ENCODE measurements around the gene RNF34.
"Not testable (repeated sequence)": the region's sequence is repeated elsewhere in the genome, so short reads cannot be mapped to it uniquely, and the experiment has no call there.

Gene RNF34

DNA sequence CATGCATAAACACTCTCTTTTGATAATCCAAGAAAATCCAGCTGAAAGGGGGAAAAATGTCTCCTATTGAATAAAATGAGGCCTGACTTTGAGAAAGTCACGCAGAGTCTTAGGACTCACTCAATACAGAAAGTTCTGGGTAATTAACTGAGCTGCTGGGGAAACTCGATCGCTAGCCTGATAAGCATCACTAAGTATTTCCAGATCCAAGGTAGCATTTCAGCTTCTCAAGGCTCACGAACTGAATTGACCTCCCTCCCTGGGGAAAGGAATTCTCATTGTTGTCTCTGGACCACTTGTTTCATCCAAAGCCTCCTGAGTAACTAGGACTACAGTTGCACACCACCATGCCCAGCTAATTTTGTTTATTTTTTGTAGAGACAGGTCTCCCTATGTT is 33.9 kb upstream of the RNF34 start:
- Histone ChIP-seq H3K9me3 (no peaks in the 10 kb centered on the region), H3K27ac (no peak overlapping the region), H3K36me3 (no peaks in the 10 kb centered on the region), H3K4me1 (no peaks in the 10 kb centered on the region), H3K4me3 (no peak overlapping the region), H3K27me3 (no peaks in the 10 kb centered on the region), H4K20me1 (no peaks in the 10 kb centered on the region), H3K4me2 (no peak overlapping the region), H3K9ac (no peak overlapping the region)
- no peak for TF ChIP-seq Cebpa-rat (IDR thresholded peaks at IDR 0.05)

DNA sequence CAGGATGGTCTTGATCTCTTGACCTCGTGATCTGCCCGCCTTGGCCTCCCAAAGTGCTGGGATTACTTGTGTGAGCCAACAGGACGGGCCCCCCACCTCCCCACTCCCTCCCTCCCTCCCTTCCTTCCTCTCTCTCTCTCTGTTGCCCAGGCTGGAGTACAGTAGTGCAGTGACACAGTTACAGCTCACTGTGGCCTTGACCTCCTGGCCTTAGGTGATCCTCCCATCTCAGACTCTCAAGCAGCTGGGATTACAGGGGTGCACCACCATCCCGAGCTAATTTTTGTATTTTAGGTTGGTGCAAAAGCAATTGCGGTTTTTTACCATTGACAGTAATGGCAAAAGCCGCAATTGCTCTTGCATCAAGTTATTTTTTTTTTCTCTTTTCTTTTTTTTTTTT is 28.5 kb upstream of the RNF34 start:
- no peak for TF ChIP-seq Cebpa-rat (IDR thresholded peaks at IDR 0.05)
- Histone ChIP-seq H3K4me2 (no peak overlapping the region), H3K9me3 (peaks cover 7% of the 10 kb centered on the region; the same call in 1 of the 2 replicates), H3K27ac (no peak overlapping the region), H3K4me3 (no peak overlapping the region), H4K20me1 (no peaks in the 10 kb centered on the region), H3K4me1 (no peaks in the 10 kb centered on the region), H3K36me3 (no peaks in the 10 kb centered on the region), H3K9ac (no peak overlapping the region), H3K27me3 (no peaks in the 10 kb centered on the region)

DNA sequence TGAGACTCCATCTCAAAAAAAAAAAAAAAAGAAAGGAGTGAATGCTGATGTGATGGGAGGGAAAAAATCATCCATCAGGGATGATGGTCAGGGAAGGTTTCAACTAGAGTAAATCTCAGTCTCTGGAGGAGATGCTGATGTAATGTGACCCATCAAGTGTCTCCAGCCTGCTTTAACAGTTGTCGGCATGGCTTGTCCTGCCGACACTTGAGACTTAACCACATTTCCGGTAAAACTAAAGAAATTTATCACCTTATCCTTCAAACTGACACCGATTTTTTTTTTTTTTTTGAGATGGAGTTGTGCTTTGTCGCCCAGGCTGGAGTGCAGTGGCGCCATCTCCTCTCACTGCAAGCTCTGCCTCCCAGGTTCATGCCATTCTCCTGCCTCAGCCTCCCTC is 26.2 kb upstream of the RNF34 start:
- peaks cover 7% of the 10 kb centered on the region; the same call in 1 of the 2 replicates for H3K9me3 ChIP-seq
- H3K9ac ChIP-seq: no peak overlapping the region
- no peaks in the 10 kb centered on the region for H3K27me3 ChIP-seq
- no peak overlapping the region for H3K27ac ChIP-seq
- no peak for TF ChIP-seq Cebpa-rat (IDR thresholded peaks at IDR 0.05)
- H4K20me1 ChIP-seq: no peaks in the 10 kb centered on the region
- no peak overlapping the region for H3K4me3 ChIP-seq
- H3K36me3 ChIP-seq: no peaks in the 10 kb centered on the region
- H3K4me2 ChIP-seq: no peak overlapping the region
- H3K4me1 ChIP-seq: no peaks in the 10 kb centered on the region

DNA sequence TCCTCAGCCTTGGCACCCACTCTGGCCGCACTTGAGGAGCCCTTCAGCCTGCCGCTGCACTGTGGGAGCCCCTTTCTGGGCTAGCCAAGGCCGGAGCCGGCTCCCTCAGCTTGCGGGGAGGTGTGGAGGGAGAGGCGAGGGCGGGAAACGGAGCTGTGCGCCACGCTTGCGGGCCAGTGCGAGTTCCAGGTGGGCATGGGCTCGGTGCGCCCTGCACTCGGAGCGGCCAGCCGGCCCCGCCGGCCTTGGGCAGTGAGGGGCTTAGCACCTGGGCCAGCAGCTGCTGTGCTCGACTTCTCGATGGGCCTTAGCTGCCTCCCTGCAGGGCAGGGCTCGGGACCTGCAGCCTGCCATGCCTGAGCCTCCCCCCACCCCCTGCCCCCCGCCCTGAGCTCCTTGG is 25.6 kb upstream of the RNF34 start:
- H3K9me3 ChIP-seq, H3K4me1 ChIP-seq, H3K36me3 ChIP-seq, H3K4me3 ChIP-seq, H3K4me2 ChIP-seq, H3K27me3 ChIP-seq, H3K9ac ChIP-seq, H4K20me1 ChIP-seq, H3K27ac ChIP-seq: not testable (repeated sequence)

DNA sequence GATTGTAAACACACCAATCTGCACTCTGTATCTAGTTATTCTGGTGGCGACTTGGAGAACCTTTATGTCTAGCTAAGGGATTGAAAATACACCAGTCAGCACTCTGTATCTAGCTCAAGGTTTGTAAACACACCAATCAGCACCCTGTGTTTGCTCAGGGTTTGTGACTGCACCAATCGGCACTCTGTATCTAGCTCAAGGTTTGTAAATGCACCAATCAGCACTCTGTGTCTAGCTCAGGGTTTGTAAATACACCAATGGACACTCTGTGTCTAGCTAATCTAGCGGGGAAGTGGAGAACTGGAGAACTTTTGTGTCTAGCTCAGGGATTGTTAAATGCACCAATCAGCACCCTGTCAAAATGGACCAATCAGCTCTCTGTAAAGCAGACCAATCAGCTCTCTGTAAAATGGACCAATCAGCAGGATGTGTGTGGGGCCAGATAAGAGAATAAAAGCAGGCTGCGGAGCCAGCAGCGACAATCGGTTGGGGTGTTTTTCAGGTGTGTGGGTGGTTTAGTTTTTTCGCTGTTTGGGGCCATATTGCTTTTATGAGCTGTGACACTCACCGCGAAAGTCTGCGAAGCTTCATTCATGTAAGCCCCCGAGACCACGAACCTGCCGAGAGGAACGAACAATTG is 24.9 kb upstream of the RNF34 start:
- not testable (repeated sequence) for H3K4me2 ChIP-seq, H3K9ac ChIP-seq, H3K27ac ChIP-seq, H3K9me3 ChIP-seq, H3K4me1 ChIP-seq, H4K20me1 ChIP-seq, H3K36me3 ChIP-seq, H3K4me3 ChIP-seq, H3K27me3 ChIP-seq

DNA sequence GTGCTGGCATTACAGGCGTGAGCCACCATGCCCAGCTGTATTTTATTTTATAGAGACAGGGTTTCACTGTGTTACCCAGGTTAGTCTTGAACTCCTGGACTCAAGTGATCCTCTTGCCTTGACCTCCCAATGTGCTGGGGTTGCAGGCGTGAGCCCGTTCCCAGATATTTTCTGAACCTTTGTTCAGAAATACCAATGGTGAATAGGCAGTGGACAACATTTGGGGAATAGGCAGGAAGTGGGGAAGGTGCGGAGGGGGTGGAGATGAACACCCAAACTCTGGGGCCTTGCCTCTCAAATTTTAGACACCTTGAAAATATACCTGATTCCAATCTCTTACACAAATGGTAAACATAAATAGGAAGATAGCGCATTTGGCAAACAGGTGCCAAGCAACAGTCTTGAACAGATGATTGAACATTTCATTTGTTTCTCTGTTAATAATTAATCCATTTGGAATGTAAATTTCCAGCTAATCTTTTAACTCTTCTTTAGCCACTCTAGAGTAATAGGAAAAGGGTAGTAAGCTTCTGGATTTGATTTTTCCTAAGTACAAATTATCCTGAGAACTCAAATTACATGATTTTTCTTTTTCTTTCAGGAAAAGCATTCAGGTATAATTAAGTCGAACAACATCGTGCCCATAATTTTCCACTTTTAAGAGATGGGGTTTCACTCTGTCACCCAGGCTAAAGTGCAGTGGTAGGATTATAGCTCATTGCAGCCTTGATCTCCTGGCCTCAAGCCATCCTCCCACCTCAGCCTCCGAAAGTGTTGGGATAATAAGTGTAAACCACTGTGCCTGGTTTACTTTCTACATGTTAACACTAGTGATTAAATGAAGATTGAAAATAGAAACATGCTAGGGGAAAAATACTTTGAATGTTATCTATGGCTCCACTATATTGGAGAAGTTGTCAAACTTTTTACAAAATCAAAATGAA is 22.9 kb upstream of the RNF34 start:
- no peak overlapping the region for H3K27ac ChIP-seq

DNA sequence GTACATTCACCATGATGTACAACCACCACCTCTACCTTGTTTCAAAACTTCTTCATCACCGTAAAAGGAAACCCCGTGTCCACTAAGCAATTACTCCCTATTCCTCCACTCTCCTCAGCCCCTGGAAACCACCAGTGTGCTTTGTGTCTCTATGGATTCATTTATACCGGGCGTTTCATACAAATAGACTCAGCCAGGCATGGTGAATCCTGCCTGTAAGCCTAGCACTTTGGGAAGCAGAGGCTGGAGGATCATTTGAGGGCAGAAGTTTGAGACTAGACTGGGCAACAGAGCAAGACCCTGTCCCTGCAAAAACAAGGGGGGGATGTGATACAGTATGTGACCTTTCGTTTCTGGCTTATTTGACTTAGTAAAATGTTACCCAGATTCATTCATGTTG is 21.2 kb upstream of the RNF34 start:
- Histone ChIP-seq H3K9me3 (peaks cover 7% of the 10 kb centered on the region; the same call in 1 of the 2 replicates), H3K36me3 (no peaks in the 10 kb centered on the region), H4K20me1 (no peaks in the 10 kb centered on the region), H3K9ac (no peak overlapping the region), H3K4me2 (no peak overlapping the region), H3K27me3 (no peaks in the 10 kb centered on the region), H3K4me3 (no peak overlapping the region), H3K27ac (no peak overlapping the region), H3K4me1 (no peaks in the 10 kb centered on the region)
- no peak for TF ChIP-seq Cebpa-rat (IDR thresholded peaks at IDR 0.05)

More for the DNA sequence above, 22.9 kb upstream of the RNF34 start:
- H3K9me3 ChIP-seq: peaks cover 7% of the 10 kb centered on the region; the same call in 1 of the 2 replicates
- H3K27me3 ChIP-seq: no peaks in the 10 kb centered on the region
- no peak overlapping the region for H3K4me3 ChIP-seq
- H3K4me2 ChIP-seq: no peak overlapping the region
- no peaks in the 10 kb centered on the region for H3K4me1 ChIP-seq
- no peaks in the 10 kb centered on the region for H3K36me3 ChIP-seq
- no peak overlapping the region for H3K9ac ChIP-seq
- H4K20me1 ChIP-seq: no peaks in the 10 kb centered on the region
- TF ChIP-seq Cebpa-rat (IDR thresholded peaks at IDR 0.05): no peak

DNA sequence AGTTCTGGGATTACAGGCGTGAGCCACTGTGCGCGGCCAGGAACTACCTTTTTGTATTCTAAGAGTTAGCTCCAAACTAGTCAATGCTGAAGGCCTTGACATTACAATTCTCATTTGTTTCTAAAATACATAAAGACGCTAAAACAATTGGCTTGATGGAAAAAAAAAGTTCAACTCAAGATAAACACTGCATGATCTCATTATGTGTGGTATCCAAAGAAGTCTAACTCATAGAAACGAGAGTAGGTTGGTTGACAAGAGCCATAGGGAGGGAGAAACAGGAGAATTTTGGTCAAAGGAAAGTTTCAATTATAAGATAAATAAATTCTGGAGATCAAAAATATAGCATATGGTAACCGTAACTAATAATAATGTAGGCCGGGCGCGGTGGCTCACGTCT is 20.0 kb upstream of the RNF34 start:
- H3K4me2 ChIP-seq: no peak overlapping the region
- H3K36me3 ChIP-seq: no peaks in the 10 kb centered on the region
- no peak overlapping the region for H3K4me3 ChIP-seq
- H3K27me3 ChIP-seq: no peaks in the 10 kb centered on the region
- peaks cover 5% of the 10 kb centered on the region; the same call in 1 of the 2 replicates for H3K9me3 ChIP-seq
- TF ChIP-seq Cebpa-rat (IDR thresholded peaks at IDR 0.05): no peak
- H4K20me1 ChIP-seq: no peaks in the 10 kb centered on the region
- H3K9ac ChIP-seq: no peak overlapping the region
- no peaks in the 10 kb centered on the region for H3K4me1 ChIP-seq
- H3K27ac ChIP-seq: no peak overlapping the region

DNA sequence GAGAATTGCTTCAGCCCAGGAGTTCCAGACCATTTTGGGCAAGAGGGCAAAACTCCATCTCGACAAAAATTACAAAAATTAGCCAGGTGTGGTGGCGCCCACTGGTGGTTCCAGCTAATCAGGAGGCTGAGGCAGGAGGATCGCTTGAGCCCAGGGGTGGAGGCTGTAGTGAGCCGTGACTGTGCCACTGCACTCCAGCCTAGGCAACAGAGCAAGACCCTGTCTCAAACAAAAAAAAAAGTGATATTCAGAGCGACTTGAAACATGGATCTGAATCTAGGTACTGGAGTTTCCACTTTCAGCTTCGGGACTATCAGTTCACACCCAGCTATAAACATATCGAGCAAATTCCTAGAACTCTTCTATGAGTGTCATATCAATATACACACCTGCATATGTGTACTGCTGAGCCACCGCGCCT is 16.3 kb upstream of the RNF34 start:
- Histone ChIP-seq H3K9ac (no peak overlapping the region), H4K20me1 (no peaks in the 10 kb centered on the region), H3K27ac (no peak overlapping the region)

DNA sequence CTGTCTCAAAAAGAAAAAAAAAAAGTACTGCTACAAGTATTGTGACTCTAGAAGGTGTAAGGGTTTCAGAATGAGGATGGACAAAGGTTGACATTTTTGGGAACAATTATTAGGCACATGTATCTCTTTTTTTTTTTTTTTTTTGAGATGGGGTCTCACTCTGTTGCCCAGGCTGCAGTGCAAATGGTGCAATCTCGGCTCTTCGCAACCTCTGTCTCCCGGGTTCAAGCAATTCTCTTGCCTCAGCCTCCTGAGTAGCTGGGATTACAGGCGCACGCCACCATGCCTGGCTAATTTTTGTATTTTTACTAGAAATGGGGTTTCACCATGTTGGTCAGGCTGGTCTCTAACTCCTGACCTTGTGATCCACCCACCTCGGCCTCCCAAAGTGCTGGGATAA is 15.0 kb upstream of the RNF34 start:
- not testable (repeated sequence) for H4K20me1 ChIP-seq, H3K9ac ChIP-seq, H3K4me2 ChIP-seq, H3K9me3 ChIP-seq, H3K4me3 ChIP-seq, H3K27ac ChIP-seq, H3K4me1 ChIP-seq, H3K27me3 ChIP-seq, H3K36me3 ChIP-seq

More for the DNA sequence above, 16.3 kb upstream of the RNF34 start:
- Histone ChIP-seq H3K9me3 (no peaks in the 10 kb centered on the region), H3K4me1 (no peaks in the 10 kb centered on the region), H3K4me3 (no peak overlapping the region), H3K36me3 (no peaks in the 10 kb centered on the region), H3K27me3 (no peaks in the 10 kb centered on the region), H3K4me2 (no peak overlapping the region)
- no peak for TF ChIP-seq Cebpa-rat (IDR thresholded peaks at IDR 0.05)

Data from BLaER1 (cell line).